Common myeloid progenitor, CD34-positive (primary cell): ENCODE data around the gene DNAI7.

Experiments
- CTCF ChIA-PET: fragments of 350-600 bp; sonication (Branson Sonifier 250); formaldehyde crosslinking; loops from one replicate; lab custom pipeline; 2021; ENCODE audit warnings: antibody characterized with exemption; lab: Charles Lee
- POLR2A ChIA-PET: fragments of 350-600 bp; sonication (Branson Sonifier 250); formaldehyde crosslinking; loops from one replicate; lab custom pipeline; 2021; ENCODE audit warnings: antibody characterized with exemption; lab: Charles Lee
- DNase-seq, 3 donors: peaks; one replicate each; pipeline versions ENCODE4 v3.0.0 to v3.0.0-alpha.2; 2013
- H3K27ac ChIP-seq, 2 experiments: 1 replicate in 1 of 2; 2 replicates in 1 of 2; pipeline ENCODE4 v1.7.0; 2013; ENCODE audit warnings: inconsistent platforms in 2 of 2, low read length in 2 of 2, mild to moderate bottlenecking in 2 of 2, low read depth in 1 of 2, moderate library complexity in 1 of 2; ENCODE audit not compliant: severe bottlenecking in 2 of 2, insufficient read depth in 1 of 2, poor library complexity in 1 of 2
- H3K27me3 ChIP-seq, 5 experiments: replicated peaks in 2 of 5; 1 replicate in 3 of 5; 2 replicates in 2 of 5; pipeline versions ENCODE4 v1.6.1 to v1.7.0; 2013; ENCODE audit warnings: low read length in 4 of 5, mild to moderate bottlenecking in 2 of 5, moderate library complexity in 2 of 5, inconsistent platforms in 1 of 5; ENCODE audit not compliant: insufficient read depth in 5 of 5, control insufficient read depth in 4 of 5
- H3K36me3 ChIP-seq, 4 experiments: 1 replicate in 2 of 4; 2 replicates in 2 of 4; pipeline versions ENCODE4 v1.6.1 to v1.7.0; 2013; ENCODE audit warnings: low read length in 3 of 4, control low read depth in 1 of 4, mild to moderate bottlenecking in 1 of 4; ENCODE audit not compliant: control insufficient read depth in 4 of 4, insufficient read depth in 4 of 4
- H3K4me1 ChIP-seq, 4 experiments: 1 replicate in 3 of 4; 2 replicates in 1 of 4; pipeline versions ENCODE4 v1.6.1 to v1.7.1; 2013; ENCODE audit warnings: low read length in 3 of 4, mild to moderate bottlenecking in 3 of 4, control low read depth in 1 of 4, inconsistent platforms in 1 of 4, moderate library complexity in 1 of 4; ENCODE audit not compliant: control insufficient read depth in 4 of 4, insufficient read depth in 4 of 4; ENCODE audit errors: control extremely low read depth in 1 of 4
- H3K4me3 ChIP-seq, 7 experiments: 1 replicate in 4 of 7; 2 replicates in 3 of 7; pipeline versions ENCODE4 v1.5.1 to v1.7.0; 2013; ENCODE audit warnings: mild to moderate bottlenecking in 7 of 7, low read length in 6 of 7, moderate library complexity in 6 of 7, inconsistent platforms in 2 of 7, low read depth in 2 of 7, control low read depth in 1 of 7; ENCODE audit not compliant: insufficient read depth in 4 of 7, control insufficient read depth in 1 of 7; ENCODE audit errors: extremely low read depth in 1 of 7
- H3K9me3 ChIP-seq, 5 experiments: 1 replicate in 4 of 5; 2 replicates in 1 of 5; pipeline versions ENCODE4 v1.6.1 to v1.7.1; 2013; ENCODE audit warnings: low read length in 4 of 5, mild to moderate bottlenecking in 2 of 5, inconsistent platforms in 1 of 5, low read depth in 1 of 5, moderate library complexity in 1 of 5; ENCODE audit not compliant: control insufficient read depth in 4 of 5, insufficient read depth in 2 of 5; ENCODE audit errors: control extremely low read depth in 1 of 5
- WGBS: methylation state at CpG from one replicate; pipeline ENCODE4 v1.1.5; 2013; ENCODE audit not compliant: insufficient coverage; 5-methylcytosine and 5-hydroxymethylcytosine counted together

Gene DNAI7

GRCh38 chr12:25151476-25151875 lies 43.5 kb downstream of the DNAI7 start:
- Histone ChIP-seq H3K27me3 (no peaks in the 10 kb centered on the region), H3K27ac (no peak overlapping the region), H3K9me3 (no peaks in the 10 kb centered on the region), H3K36me3 (no peaks in the 10 kb centered on the region), H3K4me3 (no peak overlapping the region), H3K4me1 (peaks cover 0 to 4% (median 0%) of the 10 kb centered on the region in 4 experiments)
- WGBS, result 79% methylated on average over 3 of the region's 5 CpGs
- ChIA-PET CTCF (interaction anchor here (1.1 to 2.4 kb wide), 2 partner anchors 160 to 294 kb away, joined by 4 to 10 read pairs; no protein-coding TSS in a partner anchor), POLR2A (no interaction called here)
- DNase-seq, result peak in 1 of 3 donors; percentile 12

- no peaks in the 10 kb centered on the region for H3K4me1 ChIP-seq
- ChIA-PET CTCF (interaction anchor here (1.0 kb wide), 1 partner anchor 155 kb away, joined by 3 read pairs; no protein-coding TSS in a partner anchor), POLR2A (no interaction called here)
- H3K36me3 ChIP-seq, result no peaks in the 10 kb centered on the region
- no peaks in the 10 kb centered on the region for H3K27me3 ChIP-seq
- WGBS, result 100% methylated on average over 1 of the region's 1 CpG
- no peak for DNase-seq
- H3K9me3 ChIP-seq, result no peaks in the 10 kb centered on the region
- no peak overlapping the region for H3K27ac ChIP-seq
- H3K4me3 ChIP-seq, result no peak overlapping the region
Observed at GRCh38 chr12:25146686-25147085, 48.3 kb downstream of the DNAI7 start.

- no peak overlapping the region for H3K27ac ChIP-seq
- no peak for DNase-seq
Observed at GRCh38 chr12:25135531-25136154, 59.3 kb downstream of the DNAI7 start.

GRCh38 chr12:25131270-25131669 lies 63.7 kb downstream of the DNAI7 start:
- no CpG with 5 or more reads among the region's 2 CpGs for WGBS
- H3K4me1 ChIP-seq, result no peaks in the 10 kb centered on the region
- no peak overlapping the region for H3K27ac ChIP-seq
- DNase-seq, result no peak
- H3K4me3 ChIP-seq, result no peak overlapping the region
- no peaks in the 10 kb centered on the region for H3K36me3 ChIP-seq
- ChIA-PET POLR2A (no interaction called here), CTCF (interaction anchor here (0.6 to 6.7 kb wide), 9 partner anchors 9 to 179 kb away, joined by 3 to 70 read pairs (median 6); no protein-coding TSS in a partner anchor)
- H3K9me3 ChIP-seq, result peaks cover 0 to under 1% (median 0%) of the 10 kb centered on the region in 5 experiments
- no peaks in the 10 kb centered on the region for H3K27me3 ChIP-seq

More at GRCh38 chr12:25135531-25136154, 59.3 kb downstream of the DNAI7 start:
- no peak overlapping the region for H3K4me3 ChIP-seq
- H3K4me1 ChIP-seq, result no peaks in the 10 kb centered on the region
- no peaks in the 10 kb centered on the region for H3K27me3 ChIP-seq
- ChIA-PET POLR2A (no interaction called here), CTCF (interaction anchor here (1.1 to 1.4 kb wide), 3 partner anchors 9 to 279 kb away, joined by 3 read pairs; no protein-coding TSS in a partner anchor)
- no peaks in the 10 kb centered on the region for H3K36me3 ChIP-seq
- H3K9me3 ChIP-seq, result peaks cover 0 to 3% (median 0%) of the 10 kb centered on the region in 5 experiments
- 87% methylated on average over 6 of the region's 6 CpGs for WGBS

GRCh38 chr12:25130741-25131188 lies 64.2 kb downstream of the DNAI7 start:
- Histone ChIP-seq H3K9me3 (no peaks in the 10 kb centered on the region), H3K4me1 (no peaks in the 10 kb centered on the region), H3K27ac (no peak overlapping the region), H3K4me3 (no peak overlapping the region), H3K27me3 (no peaks in the 10 kb centered on the region), H3K36me3 (no peaks in the 10 kb centered on the region)
- DNase-seq, result peak; percentile 43 to 65 (median 61)
- POLR2A ChIA-PET, result no interaction called here
- CTCF ChIA-PET, result interaction anchor here (0.6 to 6.7 kb wide), 8 partner anchors 9 to 179 kb away, joined by 3 to 70 read pairs (median 6); no protein-coding TSS in a partner anchor

- peak in 1 of 3 donors; percentile 19 for DNase-seq
- WGBS, result 63% methylated on average over 1 of the region's 1 CpG
- Histone ChIP-seq H3K27me3 (no peaks in the 10 kb centered on the region), H3K4me1 (no peaks in the 10 kb centered on the region), H3K4me3 (no peak overlapping the region), H3K9me3 (no peaks in the 10 kb centered on the region), H3K27ac (no peak overlapping the region), H3K36me3 (no peaks in the 10 kb centered on the region)
- ChIA-PET CTCF (interaction anchor here (0.7 to 6.7 kb wide), 5 partner anchors 9 to 135 kb away, joined by 3 to 70 read pairs (median 3); no protein-coding TSS in a partner anchor), POLR2A (no interaction called here)
Observed at GRCh38 chr12:25126746-25127145, 68.2 kb downstream of the DNAI7 start.

GRCh38 chr12:25126101-25126500 lies 68.9 kb downstream of the DNAI7 start:
- Histone ChIP-seq H3K9me3 (no peaks in the 10 kb centered on the region), H3K4me3 (no peak overlapping the region), H3K27ac (no peak overlapping the region), H3K36me3 (no peaks in the 10 kb centered on the region), H3K27me3 (no peaks in the 10 kb centered on the region), H3K4me1 (no peaks in the 10 kb centered on the region)
- CTCF ChIA-PET, result interaction anchor here (0.7 to 1.3 kb wide), 4 partner anchors 10 to 127 kb away, joined by 3 read pairs; no protein-coding TSS in a partner anchor
- POLR2A ChIA-PET, result no interaction called here
- DNase-seq, result no peak
